Lower lobe of right lung (tissue), 2 donors: ENCODE measurements around the gene LRRC55. TPM values are rescaled to one million over a fixed set of nuclear protein-coding genes. Genes with fewer than 3 reads are reported as not detected.

ENCODE experiments used
- ATAC-seq, 2 donors: fragments of 200-7000 bp; cut with Tn5 transposase; one replicate each; pipeline ENCODE4 v1.9.1; 2020 to 2022; ENCODE audit warnings: mild to moderate bottlenecking in 2 of 2, moderate library complexity in 2 of 2
- DNase-seq: peaks from one replicate; pipeline ENCODE4 v3.0.0-alpha.2; 2020
- H3K27ac ChIP-seq: fragments of 200-600 bp; one replicate; pipeline ENCODE4 v1.8.0; 2022
- H3K27me3 ChIP-seq: fragments of 200-600 bp; one replicate; pipeline ENCODE4 v1.8.0; 2022; ENCODE audit warnings: low read depth
- H3K36me3 ChIP-seq: fragments of 200-600 bp; one replicate; pipeline ENCODE4 v1.8.0; 2022; ENCODE audit warnings: mild to moderate bottlenecking
- H3K4me1 ChIP-seq: fragments of 200-600 bp; one replicate; pipeline ENCODE4 v1.8.0; 2022
- H3K4me3 ChIP-seq: fragments of 200-600 bp; one replicate; pipeline ENCODE4 v1.8.0; 2022; ENCODE audit warnings: mild to moderate bottlenecking
- H3K9me3 ChIP-seq: fragments of 200-600 bp; one replicate; pipeline ENCODE4 v1.8.0; 2022
- intact Hi-C: fragments of 100-400 bp; cut with DNase I; formaldehyde crosslinking; loops from one replicate; pipeline ENCODE4 v1.11.0; 2022
- total RNA-seq: library from RNA; stranded (reverse); fragmentation: NEBNext Ultra II Directional; extraction: Animal tissue kit (Norgen Biotek cat#: 25700); gene quantifications from one replicate; pipeline ENCODE4 v1.2.1, GENCODE V29; 2021
- TF ChIP-seq, protein P1 (sequence below): fragments of 200-600 bp; IDR thresholded peaks from one replicate; pipeline ENCODE4 v1.8.0; 2022; ENCODE audit warnings: antibody characterized with exemption, mild to moderate bottlenecking
- donor health status: DM: no; HTN: yes; CAD: no; lungs with severe emphysema.

Gene LRRC55
- total RNA-seq, 1 donor from 2014 or later: 0.12 TPM

DNA sequence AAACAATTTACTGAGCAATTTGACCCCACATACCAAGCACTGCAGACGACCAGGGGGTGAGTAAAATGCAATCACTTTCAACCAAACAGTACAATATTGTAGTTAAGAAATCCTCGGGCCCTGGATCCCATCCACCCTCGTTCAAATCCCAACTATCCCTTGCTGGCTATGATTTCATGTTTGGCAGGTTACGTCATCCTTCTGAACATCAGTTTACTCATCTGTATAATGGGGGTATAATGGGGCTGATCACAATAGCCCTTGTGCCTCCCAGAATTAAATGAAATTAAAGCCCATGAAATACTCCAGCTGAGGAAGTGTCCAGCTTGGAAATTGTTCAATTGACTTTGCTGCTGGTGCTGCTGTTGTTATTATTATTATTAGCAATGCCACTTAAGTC, 34.7 kb downstream of the LRRC55 start:
- Histone ChIP-seq H3K4me1 (peaks cover 32% of the 10 kb centered on the region), H3K4me3 (no peak overlapping the region), H3K36me3 (no peaks in the 10 kb centered on the region), H3K27me3 (no peaks in the 10 kb centered on the region), H3K9me3 (no peaks in the 10 kb centered on the region), H3K27ac (no peak overlapping the region)
- intact Hi-C loops: no loop called here
- TF ChIP-seq, protein P1, sequence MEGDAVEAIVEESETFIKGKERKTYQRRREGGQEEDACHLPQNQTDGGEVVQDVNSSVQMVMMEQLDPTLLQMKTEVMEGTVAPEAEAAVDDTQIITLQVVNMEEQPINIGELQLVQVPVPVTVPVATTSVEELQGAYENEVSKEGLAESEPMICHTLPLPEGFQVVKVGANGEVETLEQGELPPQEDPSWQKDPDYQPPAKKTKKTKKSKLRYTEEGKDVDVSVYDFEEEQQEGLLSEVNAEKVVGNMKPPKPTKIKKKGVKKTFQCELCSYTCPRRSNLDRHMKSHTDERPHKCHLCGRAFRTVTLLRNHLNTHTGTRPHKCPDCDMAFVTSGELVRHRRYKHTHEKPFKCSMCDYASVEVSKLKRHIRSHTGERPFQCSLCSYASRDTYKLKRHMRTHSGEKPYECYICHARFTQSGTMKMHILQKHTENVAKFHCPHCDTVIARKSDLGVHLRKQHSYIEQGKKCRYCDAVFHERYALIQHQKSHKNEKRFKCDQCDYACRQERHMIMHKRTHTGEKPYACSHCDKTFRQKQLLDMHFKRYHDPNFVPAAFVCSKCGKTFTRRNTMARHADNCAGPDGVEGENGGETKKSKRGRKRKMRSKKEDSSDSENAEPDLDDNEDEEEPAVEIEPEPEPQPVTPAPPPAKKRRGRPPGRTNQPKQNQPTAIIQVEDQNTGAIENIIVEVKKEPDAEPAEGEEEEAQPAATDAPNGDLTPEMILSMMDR: no peak
- DNase-seq: no peak
- ATAC-seq: no peak

DNA sequence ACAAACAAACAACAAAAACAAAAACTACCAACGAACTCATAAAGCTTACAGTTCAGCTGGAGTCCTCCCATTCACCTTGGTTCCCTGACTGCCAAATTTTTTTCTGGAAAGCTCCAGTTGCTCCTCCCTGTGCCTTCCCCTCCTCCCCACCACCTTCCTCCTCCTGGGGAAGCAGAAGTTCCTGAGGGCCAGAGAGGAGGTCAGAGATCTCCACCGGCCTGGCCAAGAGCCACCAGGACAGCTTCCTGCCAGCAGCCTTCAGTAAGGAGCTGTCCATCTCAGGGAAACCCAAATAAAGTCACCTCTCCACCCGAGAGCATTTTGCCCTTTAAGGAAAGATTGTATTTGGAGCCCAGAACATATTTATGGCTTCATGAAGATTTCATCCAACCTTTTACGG, 35.3 kb downstream of the LRRC55 start:
- TF ChIP-seq, protein P1: no peak
- H3K4me1 ChIP-seq: peaks cover 32% of the 10 kb centered on the region
- H3K36me3 ChIP-seq: no peaks in the 10 kb centered on the region
- ATAC-seq: no peak
- intact Hi-C loops: no loop called here
- no peak for DNase-seq
- H3K27ac ChIP-seq: no peak overlapping the region
- H3K27me3 ChIP-seq: no peaks in the 10 kb centered on the region
- H3K9me3 ChIP-seq: no peaks in the 10 kb centered on the region
- H3K4me3 ChIP-seq: no peak overlapping the region

DNA sequence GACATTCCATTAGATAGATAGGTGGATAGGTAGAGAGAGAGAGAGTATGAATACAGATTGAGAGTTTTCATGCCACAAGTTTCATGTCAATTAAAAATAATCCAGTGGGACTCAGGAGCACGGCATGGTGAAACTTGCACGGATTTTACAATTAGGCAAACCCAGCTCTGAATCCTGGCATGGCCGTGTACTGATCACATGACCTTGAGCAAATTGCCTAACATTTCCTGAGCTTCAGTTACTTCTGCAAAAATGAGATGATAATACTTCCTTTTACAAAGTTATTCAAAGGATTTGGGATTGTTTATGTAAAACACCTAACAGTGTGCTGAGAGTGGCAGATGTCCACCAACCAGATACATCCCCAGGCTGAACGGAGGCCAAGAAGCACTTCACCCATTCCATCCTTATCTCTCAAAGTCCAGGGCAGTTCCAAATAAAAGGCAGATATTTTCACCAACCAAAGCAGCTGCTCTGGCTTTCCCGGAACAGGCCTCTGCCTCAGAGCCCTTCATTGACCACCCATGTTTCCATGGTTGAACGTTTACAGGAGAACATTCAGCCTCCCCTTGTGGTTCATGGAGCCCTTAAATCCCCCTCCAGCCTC, 37.4 kb downstream of the LRRC55 start:
- Histone ChIP-seq H3K36me3 (no peaks in the 10 kb centered on the region), H3K4me3 (no peak overlapping the region), H3K27ac (no peak overlapping the region), H3K27me3 (no peaks in the 10 kb centered on the region), H3K9me3 (no peaks in the 10 kb centered on the region), H3K4me1 (peaks cover 20% of the 10 kb centered on the region)
- TF ChIP-seq, protein P1: no peak
- ATAC-seq (peak; percentile 12 to 21), DNase-seq (no peak)
- intact Hi-C loops: no loop called here

DNA sequence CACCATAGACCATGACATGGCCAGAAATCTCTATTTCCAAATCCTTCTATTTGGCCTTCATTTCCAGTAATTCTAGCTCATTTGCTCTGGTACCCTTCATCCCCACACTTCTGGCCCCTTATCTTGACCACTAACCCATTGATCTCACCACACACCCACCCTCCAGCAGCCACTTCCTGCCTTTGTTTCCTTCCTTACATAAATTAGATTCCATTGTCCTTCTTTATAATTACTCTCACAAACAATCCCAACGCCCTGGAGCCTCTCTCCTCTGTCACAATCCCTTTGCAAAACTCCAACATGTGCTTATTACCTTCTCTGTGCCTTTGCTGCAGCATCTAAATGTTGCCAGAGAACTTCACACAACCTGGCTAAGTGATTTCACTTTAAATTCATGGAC, 40.5 kb downstream of the LRRC55 start:
- DNase-seq (no peak), ATAC-seq (no peak)
- no peak overlapping the region for H3K27ac ChIP-seq
- H3K4me3 ChIP-seq: no peak overlapping the region
- H3K4me1 ChIP-seq: peaks cover 11% of the 10 kb centered on the region
- TF ChIP-seq, protein P1: no peak
- no peaks in the 10 kb centered on the region for H3K36me3 ChIP-seq
- no peaks in the 10 kb centered on the region for H3K9me3 ChIP-seq
- intact Hi-C loops: no loop called here
- H3K27me3 ChIP-seq: no peaks in the 10 kb centered on the region

DNA sequence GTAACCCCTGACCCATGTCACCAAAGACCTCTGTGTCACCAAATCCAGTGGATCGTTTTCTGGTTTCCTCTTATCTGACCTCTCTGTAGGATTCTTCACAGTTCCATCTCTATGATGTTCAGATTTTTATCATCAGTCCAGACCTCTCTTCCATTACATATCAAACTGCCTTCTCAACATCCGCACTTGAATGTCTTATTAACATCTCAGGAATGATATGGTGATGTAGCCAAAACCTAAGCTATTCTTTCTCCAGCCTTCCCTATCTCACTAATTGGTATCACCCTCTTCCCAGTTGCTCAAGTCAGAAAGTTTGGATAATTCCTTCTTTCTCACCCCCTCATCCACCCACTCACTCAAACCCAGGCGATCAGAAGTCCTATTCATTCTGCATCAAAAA, 41.8 kb downstream of the LRRC55 start:
- Histone ChIP-seq H3K36me3 (no peaks in the 10 kb centered on the region), H3K4me3 (no peak overlapping the region), H3K27me3 (no peaks in the 10 kb centered on the region), H3K4me1 (peaks cover 10% of the 10 kb centered on the region), H3K9me3 (no peaks in the 10 kb centered on the region), H3K27ac (no peak overlapping the region)
- intact Hi-C loops: no loop called here
- no peak for ATAC-seq
- DNase-seq: no peak
- TF ChIP-seq, protein P1: no peak

DNA sequence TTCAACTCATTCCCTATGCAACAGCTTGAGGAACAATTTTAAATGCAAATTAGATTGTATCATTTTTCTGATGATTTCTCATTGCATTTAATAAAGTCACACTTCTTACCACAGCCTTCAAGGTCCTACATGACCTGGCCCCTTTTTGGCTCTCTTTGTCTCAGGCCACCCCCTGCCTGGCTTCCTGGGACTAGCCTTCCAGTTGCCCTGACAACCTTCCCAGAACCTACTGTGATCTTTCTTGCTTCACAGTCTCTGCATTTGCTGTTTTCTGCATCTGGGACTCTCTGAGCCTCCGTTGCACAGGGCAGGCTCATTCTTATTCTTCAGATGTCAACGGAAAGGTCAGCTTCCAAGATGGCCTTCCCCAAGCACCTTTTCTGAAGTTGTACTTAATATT, 42.4 kb downstream of the LRRC55 start:
- no peaks in the 10 kb centered on the region for H3K36me3 ChIP-seq
- H3K27ac ChIP-seq: no peak overlapping the region
- TF ChIP-seq, protein P1: no peak
- no peak for DNase-seq
- peaks cover 5% of the 10 kb centered on the region for H3K4me1 ChIP-seq
- H3K27me3 ChIP-seq: no peaks in the 10 kb centered on the region
- H3K4me3 ChIP-seq: no peak overlapping the region
- H3K9me3 ChIP-seq: no peaks in the 10 kb centered on the region
- intact Hi-C loops: no loop called here
- no peak for ATAC-seq
